Activated T-cell treated with anti-CD3 and anti-CD28 coated beads, Interleukin-2, amount 50 U/mL, for 48 hours (primary cell): ENCODE measurements around the gene RIMBP3B.
"Not testable (repeated sequence)": the region's sequence is repeated elsewhere in the genome, so short reads cannot be mapped to it uniquely, and the experiment has no call there.

ENCODE experiments used
- DNase-seq, 2 experiments: peaks; one replicate each; pipeline ENCODE4 v3.0.0-alpha.2; 2020

RIMBP3B gene

GRCh38 chr22:21383701-21384467, at the start of gene RIMBP3B:
Gene RIMBP3B (plus strand): TSS chr22:21383751. CDS start chr22:21383859, 108 bp downstream.
- not testable (repeated sequence) for DNase-seq

- not testable (repeated sequence) for DNase-seq
Measured at GRCh38 chr22:21357527-21357926, 26.0 kb upstream of the RIMBP3B start.

GRCh38 chr22:21360525-21360924, 23.0 kb upstream of the RIMBP3B start:
- DNase-seq, result not testable (repeated sequence)

GRCh38 chr22:21362473-21362872, 21.1 kb upstream of the RIMBP3B start:
- not testable (repeated sequence) for DNase-seq

GRCh38 chr22:21363061-21363460, 20.5 kb upstream of the RIMBP3B start:
- not testable (repeated sequence) for DNase-seq

- not testable (repeated sequence) for DNase-seq
Measured at GRCh38 chr22:21363803-21364202, 19.7 kb upstream of the RIMBP3B start.

- DNase-seq, result not testable (repeated sequence)
Measured at GRCh38 chr22:21364362-21364761, 19.2 kb upstream of the RIMBP3B start.

GRCh38 chr22:21365337-21365736, 18.2 kb upstream of the RIMBP3B start:
- not testable (repeated sequence) for DNase-seq

GRCh38 chr22:21368603-21369310, 14.8 kb upstream of the RIMBP3B start:
- not testable (repeated sequence) for DNase-seq

- not testable (repeated sequence) for DNase-seq
Measured at GRCh38 chr22:21375880-21376279, 7.7 kb upstream of the RIMBP3B start.

GRCh38 chr22:21384468-21385357, 1.2 kb downstream of the RIMBP3B start:
- not testable (repeated sequence) for DNase-seq

- DNase-seq, result not testable (repeated sequence)
Measured at GRCh38 chr22:21389480-21389879, 5.9 kb downstream of the RIMBP3B start.

GRCh38 chr22:21390013-21390412, 6.5 kb downstream of the RIMBP3B start:
- DNase-seq, result not testable (repeated sequence)

- not testable (repeated sequence) for DNase-seq
Measured at GRCh38 chr22:21394613-21395012, 11.1 kb downstream of the RIMBP3B start.

GRCh38 chr22:21401197-21401969, 17.8 kb downstream of the RIMBP3B start:
- not testable (repeated sequence) for DNase-seq

GRCh38 chr22:21402763-21403314, 19.3 kb downstream of the RIMBP3B start:
- DNase-seq, result not testable (repeated sequence)

- not testable (repeated sequence) for DNase-seq
Measured at GRCh38 chr22:21407139-21407538, 23.6 kb downstream of the RIMBP3B start.

GRCh38 chr22:21407792-21408191, 24.2 kb downstream of the RIMBP3B start:
- not testable (repeated sequence) for DNase-seq

GRCh38 chr22:21416375-21416774, 32.8 kb downstream of the RIMBP3B start:
- not testable (repeated sequence) for DNase-seq

GRCh38 chr22:21417227-21417746, 33.7 kb downstream of the RIMBP3B start, which contains the start of gene HIC2:
Gene HIC2 (plus strand): TSS chr22:21417371. CDS start chr22:21442832, 25,461 bp downstream.
- not testable (repeated sequence) for DNase-seq

- DNase-seq, result peak; percentile 25 to 38
Measured at GRCh38 chr22:21417853-21418252, 34.3 kb downstream of the RIMBP3B start.
